Heart right ventricle (tissue), 16 donors: ENCODE measurements around the gene STC2. TPM values are rescaled to one million over a fixed set of nuclear protein-coding genes. Genes with fewer than 3 reads are reported as not detected.

Source experiments
- ATAC-seq, 8 donors: fragments of 200-7000 bp; cut with Tn5 transposase; one replicate each; pipeline ENCODE4 v1.9.1; 2020; ENCODE audit warnings: mild to moderate bottlenecking in 8 of 8, moderate library complexity in 8 of 8, moderate number of reproducible peaks in 1 of 8
- DNase-seq, 2 donors: peaks; one replicate each; pipeline ENCODE4 v3.0.0-alpha.2; 2020
- H3K27ac ChIP-seq, 10 donors: fragments of 200-600 bp; sonication (generic) in 2 of 10; one replicate each; pipeline versions ENCODE4 v1.5.0 to v1.8.0; 2020 to 2022; ENCODE audit warnings: mild to moderate bottlenecking in 3 of 10
- H3K27me3 ChIP-seq, 7 donors: fragments of 200-600 bp; one replicate each; pipeline ENCODE4 v1.8.0; 2021 to 2022; ENCODE audit warnings: mild to moderate bottlenecking in 2 of 7
- H3K36me3 ChIP-seq, 9 donors: fragments of 200-600 bp; sonication (generic) in 1 of 9; one replicate each; pipeline versions ENCODE4 v1.5.0 to v1.8.0; 2020 to 2022; ENCODE audit warnings: mild to moderate bottlenecking in 2 of 9
- H3K4me1 ChIP-seq, 9 donors: fragments of 200-600 bp; sonication (generic) in 1 of 9; one replicate each; pipeline versions ENCODE4 v1.5.0 to v1.8.0; 2020 to 2022; ENCODE audit warnings: mild to moderate bottlenecking in 4 of 9
- H3K4me3 ChIP-seq, 10 donors: fragments of 200-600 bp; sonication (generic) in 2 of 10; one replicate each; pipeline versions ENCODE4 v1.5.0 to v1.8.0; 2020 to 2022; ENCODE audit warnings: mild to moderate bottlenecking in 7 of 10, moderate library complexity in 2 of 10
- H3K9me3 ChIP-seq, 11 donors: fragments of 200-600 bp in 10 of 11; sonication (generic) in 2 of 11; one replicate each; pipeline versions ENCODE4 v1.5.0 to v1.8.0; 2013 to 2022; ENCODE audit warnings: mild to moderate bottlenecking in 2 of 11, control low read depth in 1 of 11, moderate library complexity in 1 of 11
- WGBS, 2 donors: extraction: QIAGEN DNeasy Blood & Tissue Kit; methylation state at CpG; one replicate each; pipeline ENCODE4 v1.1.7; 2013; ENCODE audit warnings: inconsistent platforms in 1 of 2; 5-methylcytosine and 5-hydroxymethylcytosine counted together
- intact Hi-C, 10 donors: fragments of 100-400 bp; cut with DNase I; formaldehyde crosslinking; loops; one replicate each; pipeline versions ENCODE4 v1.11.1 to v1.14.2; 2022
- polyA plus RNA-seq, 2 donors: library from polyadenylated mRNA; stranded (reverse); fragments of 200-250 nt; gene quantifications; one replicate each; pipeline ENCODE4 v1.2.3, GENCODE V29; 2013
- total RNA-seq, 10 donors: library from RNA; stranded (reverse); fragmentation: NEBNext Ultra II Directional in 3 of 10; extraction: Animal tissue kit (Norgen Biotek cat#: 25700) in 3 of 10; gene quantifications; one replicate each; pipeline versions ENCODE4 v1.2.1 to v1.2.4, GENCODE V29; 2021 to 2023
- TF ChIP-seq, protein P1 (sequence below), 9 donors: fragments of 200-600 bp; sonication (generic) in 2 of 9; IDR thresholded peaks; one replicate each; pipeline versions ENCODE4 v1.5.0 to v1.8.0; 2021 to 2022; ENCODE audit warnings: antibody characterized with exemption in 9 of 9, mild to moderate bottlenecking in 5 of 9, moderate library complexity in 1 of 9
- donor health status: Arrhythmogenic right ventricular cardiomyopathy.
- donor health status: ischemic (EF 13 %, LVEDD 7.1; RV severe dilation, severe dysfunction).
- donor health status: healthy with polysubstance abuse.
- donor health status: DM: no; HTN: yes; CAD: no.
- donor health status: DM: no; HTN: no; CAD: no.
- donor health status: ischemic (EF 25% LVEDD 6.9; RV normal size, moderate dysfunction).
- donor health status: ischemic (EF 25% LVEDD 5.7; RV mildly dilated, moderate dysfunction).
- donor health status: healthy.
- donor health status: DM: yes; HTN: yes; CAD: no.
- donor health status: Ischemic cardiomyopathy.
- donor health status: ischemic (EF 35%, LVEDD 5.7; RV mildly dilated, moderate dysfunction).
- donor health status: nonischemic (EF 11% LVEDD 7.7; RV severe dilation, severe dysfunction).
- donor health status: DM: yes; HTN: yes; CAD: no.
- donor health status: PGD.
- donor health status: ischemic (EF 29% LVEDD 5.4; RV normal size, mild dysfunction).
- donor health status: nonischemic (EF 23%, LVEDD 6.1; RV moderate dilation, normal function).

The STC2 gene
- total and polyA plus RNA-seq, 12 donors = 3.7 to 26.9 (median 6.2) TPM

DNA sequence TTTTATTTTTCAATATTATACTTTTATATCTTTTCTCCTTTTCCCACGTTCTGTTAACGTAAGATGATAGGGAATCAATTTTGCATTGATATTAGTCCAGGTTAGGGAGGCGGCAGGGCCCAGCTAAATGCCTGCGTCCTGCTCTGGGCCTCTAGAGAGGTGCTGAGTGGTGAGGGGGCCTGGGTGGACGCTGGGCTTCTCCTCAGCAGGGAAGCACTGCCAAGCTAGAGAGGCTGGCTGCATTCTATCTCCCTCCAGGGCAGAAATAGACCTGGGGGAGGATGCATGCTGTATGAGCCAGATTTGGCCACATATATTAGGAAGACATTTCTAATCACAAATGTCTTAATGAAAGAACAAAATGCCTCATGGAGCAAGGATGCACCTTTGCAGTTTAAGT lies 49.6 kb downstream of the STC2 start:
- 34 to 48% methylated on average over 5 of the region's 5 CpGs for WGBS, 2 donors
- no peak overlapping the region for H3K4me3 ChIP-seq
- peak; percentile 72 to 90 (median 86) for ATAC-seq
- H3K4me1 ChIP-seq = peaks cover 0 to 45% (median 5%) of the 10 kb centered on the region in 9 donors
- intact Hi-C loops = loop anchor here in 7 of 10 donors (1.0 to 5.0 kb wide), 3 partner anchors 36 to 44 kb away; partner anchors contain the start of gene NKX2-5 (in 2 of the 7)
- no peaks in the 10 kb centered on the region for H3K36me3 ChIP-seq
- peak overlapping the region; percentile 53 to 88 (median 76) for H3K27ac ChIP-seq
- H3K9me3 ChIP-seq = peaks cover 0 to 14% (median 0%) of the 10 kb centered on the region in 11 donors
- DNase-seq = peak; percentile 45 to 60
- TF ChIP-seq, protein P1, sequence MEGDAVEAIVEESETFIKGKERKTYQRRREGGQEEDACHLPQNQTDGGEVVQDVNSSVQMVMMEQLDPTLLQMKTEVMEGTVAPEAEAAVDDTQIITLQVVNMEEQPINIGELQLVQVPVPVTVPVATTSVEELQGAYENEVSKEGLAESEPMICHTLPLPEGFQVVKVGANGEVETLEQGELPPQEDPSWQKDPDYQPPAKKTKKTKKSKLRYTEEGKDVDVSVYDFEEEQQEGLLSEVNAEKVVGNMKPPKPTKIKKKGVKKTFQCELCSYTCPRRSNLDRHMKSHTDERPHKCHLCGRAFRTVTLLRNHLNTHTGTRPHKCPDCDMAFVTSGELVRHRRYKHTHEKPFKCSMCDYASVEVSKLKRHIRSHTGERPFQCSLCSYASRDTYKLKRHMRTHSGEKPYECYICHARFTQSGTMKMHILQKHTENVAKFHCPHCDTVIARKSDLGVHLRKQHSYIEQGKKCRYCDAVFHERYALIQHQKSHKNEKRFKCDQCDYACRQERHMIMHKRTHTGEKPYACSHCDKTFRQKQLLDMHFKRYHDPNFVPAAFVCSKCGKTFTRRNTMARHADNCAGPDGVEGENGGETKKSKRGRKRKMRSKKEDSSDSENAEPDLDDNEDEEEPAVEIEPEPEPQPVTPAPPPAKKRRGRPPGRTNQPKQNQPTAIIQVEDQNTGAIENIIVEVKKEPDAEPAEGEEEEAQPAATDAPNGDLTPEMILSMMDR (IDR thresholded peaks at IDR 0.05) = no peak
- H3K27me3 ChIP-seq = peaks cover 0 to 41% (median 20%) of the 10 kb centered on the region in 7 donors

DNA sequence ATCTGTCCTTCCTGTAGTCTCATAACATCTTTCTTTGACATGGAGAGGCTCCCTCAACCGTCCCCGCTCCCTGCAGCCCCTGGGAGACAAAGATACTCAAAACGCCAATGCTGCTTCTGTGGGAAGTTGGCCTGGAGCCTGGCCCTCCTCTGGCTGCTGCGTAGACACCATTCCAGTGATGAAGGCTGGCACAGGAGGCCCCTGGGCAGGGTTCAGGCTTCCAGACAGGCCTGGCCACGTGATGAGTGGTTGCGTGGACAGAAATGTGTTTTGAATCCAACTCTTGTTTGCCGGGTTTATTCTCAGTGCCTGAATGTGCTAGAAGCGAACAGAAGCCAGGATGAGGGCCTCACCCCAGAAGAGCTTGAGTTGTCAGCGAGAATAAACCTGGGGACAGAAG lies 50.0 kb downstream of the STC2 start:
- intact Hi-C loops = loop anchor here in 7 of 10 donors (1.0 to 5.0 kb wide), 3 partner anchors 36 to 43 kb away; partner anchors contain the start of gene NKX2-5 (in 2 of the 7)
- Histone ChIP-seq H3K4me1 (peaks cover 0 to 40% (median 4%) of the 10 kb centered on the region in 9 donors), H3K9me3 (peaks cover 0 to 14% (median 0%) of the 10 kb centered on the region in 11 donors), H3K27me3 (peaks cover 0 to 36% (median 18%) of the 10 kb centered on the region in 7 donors), H3K4me3 (no peak overlapping the region), H3K27ac (peak overlapping the region; percentile 53 to 88 (median 76)), H3K36me3 (no peaks in the 10 kb centered on the region)
- WGBS, 2 donors = 24 to 40% methylated on average over 9 of the region's 9 CpGs
- TF ChIP-seq, protein P1 (IDR thresholded peaks at IDR 0.05) = no peak
- DNase-seq (peak; percentile 81 to 83), ATAC-seq (peak; percentile 86 to 95 (median 92))

DNA sequence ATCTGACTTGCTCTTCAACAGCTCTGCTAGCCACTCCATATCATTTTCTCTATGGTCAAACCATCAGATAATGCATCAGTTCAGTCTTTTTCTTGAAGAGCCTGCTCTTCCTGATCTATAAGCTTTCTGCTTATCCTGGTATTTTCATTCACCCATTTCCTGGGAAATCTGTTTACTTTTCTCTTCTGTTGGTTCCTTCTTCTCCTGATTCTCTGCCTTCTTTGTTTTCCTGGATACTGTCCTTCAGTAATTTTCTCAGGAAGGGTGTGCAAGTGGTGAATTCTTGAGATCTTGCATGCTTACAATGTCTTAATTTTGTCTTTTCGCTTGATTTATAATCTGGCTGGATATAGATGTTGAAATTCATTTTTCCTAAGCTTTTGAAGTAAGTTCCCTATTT lies 53.4 kb downstream of the STC2 start:
- intact Hi-C loops = loop anchor here in 5 of 10 donors (5.0 kb wide), 1 partner anchor 32 kb away; no protein-coding TSS in a partner anchor
- Histone ChIP-seq H3K4me1 (peaks cover 0 to 43% (median 5%) of the 10 kb centered on the region in 9 donors), H3K27me3 (peaks cover 0 to 10% (median 4%) of the 10 kb centered on the region in 7 donors), H3K4me3 (no peak overlapping the region), H3K27ac (peak overlapping the region in 1 of 10 donors; percentile 4), H3K36me3 (no peaks in the 10 kb centered on the region), H3K9me3 (peaks cover 0 to 14% (median 0%) of the 10 kb centered on the region in 11 donors)
- TF ChIP-seq, protein P1 (IDR thresholded peaks at IDR 0.05) = no peak
- DNase-seq (no peak), ATAC-seq (no peak)
- WGBS, 2 donors = 88 to 90% methylated on average over 1 of the region's 1 CpG

DNA sequence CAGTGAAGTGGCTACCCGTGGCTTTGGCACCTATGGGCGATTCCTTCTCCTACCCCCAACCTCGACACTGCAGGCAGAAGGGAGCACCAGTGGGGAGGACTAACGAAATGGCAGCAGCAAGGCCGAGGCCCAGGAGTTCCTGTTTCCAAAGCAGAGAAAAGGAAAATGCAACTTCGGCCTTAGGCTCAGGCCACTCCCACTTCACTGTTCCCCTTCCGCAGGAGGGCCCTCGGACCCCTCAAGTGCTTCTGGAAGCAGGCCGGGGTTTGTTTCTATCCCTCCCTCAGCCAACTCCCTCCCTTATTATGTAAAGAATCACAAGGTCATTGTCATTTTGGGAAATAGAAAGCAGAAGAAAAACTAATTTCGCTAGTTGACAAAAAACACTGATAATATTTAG lies 56.8 kb downstream of the STC2 start:
- peak overlapping the region in 4 of 10 donors; percentile 9 to 60 (median 23) for H3K27ac ChIP-seq
- ATAC-seq = no peak
- TF ChIP-seq, protein P1 (IDR thresholded peaks at IDR 0.05) = no peak

More for the DNA sequence above, 56.8 kb downstream of the STC2 start:
- peaks cover 0 to 39% (median 5%) of the 10 kb centered on the region in 9 donors for H3K4me1 ChIP-seq
- intact Hi-C loops = no loop called here
- no peak overlapping the region for H3K4me3 ChIP-seq
- H3K27me3 ChIP-seq = peaks cover 0 to 18% (median 9%) of the 10 kb centered on the region in 7 donors
- H3K36me3 ChIP-seq = no peaks in the 10 kb centered on the region
- no peak for DNase-seq
- H3K9me3 ChIP-seq = peaks cover 0 to 14% (median 0%) of the 10 kb centered on the region in 11 donors
- whole genome bisulfite sequencing, 2 donors = 36 to 49% methylated on average over 10 of the region's 10 CpGs
